GM13977 (cell line): ENCODE results near the gene ACSM2A.
"Not testable (repeated sequence)": the region's sequence is repeated elsewhere in the genome, so short reads cannot be mapped to it uniquely, and the experiment has no call there.

Source experiments
- DNase-seq: peaks from one replicate; pipeline ENCODE4 v3.0.0; 2012; ENCODE audit warnings: low spot score
- CTCF ChIP-seq: IDR thresholded peaks from 2 replicates; pipeline ENCODE4 v1.5.1; 2012; ENCODE audit warnings: mild to moderate bottlenecking, control low read depth; ENCODE audit not compliant: insufficient read depth; ENCODE audit errors: extremely low read depth, missing control alignments
- in situ Hi-C: fragments of 300-500 bp; cut with MboI; formaldehyde crosslinking; loops from one replicate; pipeline ENCODE4 v1.12.0; 2022; ENCODE audit warnings: low sequenced_read_pairs, low pct_unique_long_range_greater_than_20kb, mixed read lengths, inconsistent platforms; ENCODE audit not compliant: unreplicated experiment

The ACSM2A gene

GRCh38 chr16:20485408-20485807 lies 34.1 kb downstream of the ACSM2A start:
- in situ Hi-C loops, result no loop called here
- TF ChIP-seq CTCF, result no peak
- no peak for DNase-seq

DNA sequence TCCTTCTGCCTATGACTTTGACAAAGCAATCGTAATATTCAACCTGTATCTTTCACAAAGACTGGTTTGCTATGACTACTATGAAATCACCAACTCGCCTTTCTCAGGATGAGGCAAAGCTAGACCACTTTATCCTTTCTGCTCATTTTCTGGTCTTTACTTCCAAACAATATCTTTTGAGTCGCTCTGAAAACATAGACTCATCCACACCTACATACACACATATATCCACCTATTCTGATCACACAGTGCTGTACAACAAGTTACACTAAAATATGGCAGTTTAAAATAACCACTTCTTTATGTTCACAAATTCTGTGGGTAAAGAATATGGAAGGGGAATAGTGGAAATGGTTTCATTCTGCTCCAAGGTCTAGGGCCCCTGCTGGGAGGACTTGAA lies 39.7 kb downstream of the ACSM2A start:
- in situ Hi-C loops, DNase-seq: not testable (repeated sequence)

DNA sequence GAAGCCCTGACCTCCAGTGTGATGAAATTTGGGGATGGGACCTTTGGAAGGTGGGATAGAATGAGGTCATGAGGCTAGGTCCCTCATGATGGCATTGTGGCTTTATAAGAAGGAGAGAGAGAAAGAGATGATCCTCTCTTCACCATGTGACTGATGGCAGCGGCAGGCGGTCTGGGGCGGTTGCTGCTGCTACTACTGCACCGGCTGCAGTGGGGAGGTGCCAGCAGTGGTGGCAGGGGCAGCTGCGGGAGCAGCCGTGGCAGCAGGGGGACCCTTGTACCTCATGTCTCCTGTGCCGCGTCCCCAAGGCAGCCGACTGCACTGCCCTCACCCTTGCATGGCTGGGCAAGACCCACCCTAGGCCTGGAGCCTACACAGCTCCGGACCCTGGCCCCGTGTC lies 40.1 kb downstream of the ACSM2A start:
- in situ Hi-C loops, DNase-seq: not testable (repeated sequence)

- no peak for DNase-seq
- TF ChIP-seq CTCF, result no peak
- in situ Hi-C loops, result no loop called here
Measured at GRCh38 chr16:20504418-20504817, 53.1 kb downstream of the ACSM2A start.

DNA sequence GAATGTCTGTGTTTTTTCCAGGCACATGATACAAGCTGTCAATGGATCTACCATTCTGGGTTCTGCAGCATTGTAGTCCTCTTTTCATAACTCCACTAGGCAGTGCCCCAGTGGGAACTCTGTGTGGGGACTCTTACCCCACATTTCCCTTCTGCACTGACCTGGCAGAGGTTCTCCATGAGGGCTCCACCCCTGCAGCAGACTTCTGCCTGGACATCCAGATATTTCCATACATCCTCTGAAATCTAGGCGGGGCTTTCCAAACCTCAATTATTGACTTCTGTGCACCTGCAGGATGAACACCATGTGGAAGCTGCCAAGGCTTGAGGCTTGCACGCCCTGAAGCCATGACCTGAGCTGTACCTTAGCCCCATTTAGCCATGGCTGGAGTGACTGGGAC lies 56.0 kb downstream of the ACSM2A start:
- in situ Hi-C loops, result no loop called here
- DNase-seq, result no peak
- TF ChIP-seq CTCF, result no peak

DNA sequence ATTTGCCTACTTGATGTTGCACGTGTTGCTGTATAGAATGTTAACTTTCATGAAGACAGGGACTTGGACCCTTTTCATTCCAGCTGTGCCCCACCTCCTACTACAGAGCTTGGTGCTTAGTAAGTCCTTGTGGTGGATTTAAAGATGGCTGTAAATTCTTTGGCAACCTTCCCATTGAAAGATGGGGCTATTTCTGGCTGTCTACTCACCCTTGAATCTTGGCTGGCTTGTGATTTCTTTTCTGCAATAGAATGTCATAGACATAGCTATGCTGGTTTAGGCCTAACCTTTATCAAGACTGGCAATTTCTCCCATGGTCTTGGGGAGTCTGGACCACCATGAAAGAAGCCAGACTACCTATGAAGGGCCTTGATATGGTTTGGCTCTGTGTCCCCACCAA lies 59.0 kb downstream of the ACSM2A start:
- DNase-seq, result no peak
- TF ChIP-seq CTCF, result no peak
- in situ Hi-C loops, result no loop called here

DNA sequence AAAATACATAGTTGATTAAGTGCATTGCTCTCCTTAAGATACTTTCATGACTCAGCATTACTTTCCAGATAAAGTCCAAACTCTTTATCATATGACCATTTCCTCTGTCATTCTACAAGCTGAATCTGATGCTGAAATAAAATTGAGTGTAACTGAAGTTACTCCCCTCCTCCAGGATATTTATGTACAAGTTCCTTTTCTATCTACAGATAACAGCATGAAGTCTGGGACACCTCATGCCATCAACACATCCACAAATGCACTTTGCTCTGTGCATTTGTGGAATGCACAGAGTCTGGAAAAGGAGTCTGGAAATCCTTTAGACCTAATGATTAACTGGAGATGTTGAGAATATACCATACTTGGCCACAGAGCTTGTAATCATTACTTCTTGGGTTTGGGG lies 64.4 kb downstream of the ACSM2A start:
- no peak for DNase-seq
- TF ChIP-seq CTCF, result no peak
- in situ Hi-C loops, result no loop called here

DNA sequence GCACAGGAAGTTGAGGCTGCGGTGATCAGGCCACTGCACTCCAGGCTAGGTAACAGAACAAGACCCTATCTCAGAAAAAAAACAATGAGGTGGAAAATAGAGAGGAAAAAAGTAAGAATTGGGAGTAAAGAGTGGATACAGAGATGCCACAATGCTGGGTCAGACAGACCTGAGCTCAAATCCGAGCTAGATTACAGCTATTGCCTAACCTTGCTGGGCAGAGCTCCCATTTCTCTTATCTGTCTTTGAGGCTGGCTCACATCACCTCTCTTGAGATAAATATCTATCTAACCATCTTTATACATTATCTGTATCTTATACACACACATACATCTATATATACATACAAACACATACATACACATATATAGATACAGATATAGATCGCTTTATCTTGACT lies 65.8 kb downstream of the ACSM2A start:
- in situ Hi-C loops, result no loop called here
- DNase-seq, result no peak
- TF ChIP-seq CTCF, result no peak
